22Rv1 (cell line): Measurements from ENCODE around the gene PXMP4.

Experiments used
- H3K27ac ChIP-seq: fragments of 450-650 bp; 2 replicates; pipeline ENCODE4 v1.5.1; 2017
- ZFX ChIP-seq: fragments of 450-650 bp; IDR thresholded peaks from 2 replicates; pipeline ENCODE4 v1.6.1; 2017; ENCODE audit warnings: antibody characterized with exemption, borderline replicate concordance
- TF ChIP-seq, protein P1 (sequence below): fragments of 450-650 bp; IDR thresholded peaks from 2 replicates; pipeline ENCODE4 v1.5.1; 2017; ENCODE audit warnings: mild to moderate bottlenecking

PXMP4 gene

GRCh38 chr20:33658510-33658909 lies 61.6 kb downstream of the PXMP4 start:
- TF ChIP-seq, protein P1, sequence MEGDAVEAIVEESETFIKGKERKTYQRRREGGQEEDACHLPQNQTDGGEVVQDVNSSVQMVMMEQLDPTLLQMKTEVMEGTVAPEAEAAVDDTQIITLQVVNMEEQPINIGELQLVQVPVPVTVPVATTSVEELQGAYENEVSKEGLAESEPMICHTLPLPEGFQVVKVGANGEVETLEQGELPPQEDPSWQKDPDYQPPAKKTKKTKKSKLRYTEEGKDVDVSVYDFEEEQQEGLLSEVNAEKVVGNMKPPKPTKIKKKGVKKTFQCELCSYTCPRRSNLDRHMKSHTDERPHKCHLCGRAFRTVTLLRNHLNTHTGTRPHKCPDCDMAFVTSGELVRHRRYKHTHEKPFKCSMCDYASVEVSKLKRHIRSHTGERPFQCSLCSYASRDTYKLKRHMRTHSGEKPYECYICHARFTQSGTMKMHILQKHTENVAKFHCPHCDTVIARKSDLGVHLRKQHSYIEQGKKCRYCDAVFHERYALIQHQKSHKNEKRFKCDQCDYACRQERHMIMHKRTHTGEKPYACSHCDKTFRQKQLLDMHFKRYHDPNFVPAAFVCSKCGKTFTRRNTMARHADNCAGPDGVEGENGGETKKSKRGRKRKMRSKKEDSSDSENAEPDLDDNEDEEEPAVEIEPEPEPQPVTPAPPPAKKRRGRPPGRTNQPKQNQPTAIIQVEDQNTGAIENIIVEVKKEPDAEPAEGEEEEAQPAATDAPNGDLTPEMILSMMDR, result no peak
- TF ChIP-seq ZFX, result no peak
- H3K27ac ChIP-seq, result no peak overlapping the region

DNA sequence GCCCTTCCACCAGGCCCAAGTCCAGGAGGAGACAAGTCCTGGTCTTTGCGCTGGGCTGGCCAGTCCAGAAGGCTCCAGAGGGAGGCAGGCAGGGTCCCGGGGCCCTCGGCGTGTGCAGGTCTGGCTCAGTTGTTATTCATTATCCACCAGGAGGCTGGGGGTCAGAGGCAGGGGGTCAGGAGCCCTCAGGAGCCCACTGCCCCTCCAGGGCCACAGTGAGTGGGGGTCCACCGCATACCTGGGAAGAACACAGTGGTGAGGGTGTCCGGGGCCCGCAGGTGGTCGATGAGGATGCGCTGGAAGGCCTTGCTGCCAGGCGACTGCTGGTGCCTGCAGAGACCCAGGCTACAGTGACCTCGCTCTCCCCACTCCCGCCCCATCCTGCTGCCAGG lies 62.4 kb downstream of the PXMP4 start:
- no peak overlapping the region for H3K27ac ChIP-seq
- no peak for TF ChIP-seq ZFX
- TF ChIP-seq, protein P1, result no peak

DNA sequence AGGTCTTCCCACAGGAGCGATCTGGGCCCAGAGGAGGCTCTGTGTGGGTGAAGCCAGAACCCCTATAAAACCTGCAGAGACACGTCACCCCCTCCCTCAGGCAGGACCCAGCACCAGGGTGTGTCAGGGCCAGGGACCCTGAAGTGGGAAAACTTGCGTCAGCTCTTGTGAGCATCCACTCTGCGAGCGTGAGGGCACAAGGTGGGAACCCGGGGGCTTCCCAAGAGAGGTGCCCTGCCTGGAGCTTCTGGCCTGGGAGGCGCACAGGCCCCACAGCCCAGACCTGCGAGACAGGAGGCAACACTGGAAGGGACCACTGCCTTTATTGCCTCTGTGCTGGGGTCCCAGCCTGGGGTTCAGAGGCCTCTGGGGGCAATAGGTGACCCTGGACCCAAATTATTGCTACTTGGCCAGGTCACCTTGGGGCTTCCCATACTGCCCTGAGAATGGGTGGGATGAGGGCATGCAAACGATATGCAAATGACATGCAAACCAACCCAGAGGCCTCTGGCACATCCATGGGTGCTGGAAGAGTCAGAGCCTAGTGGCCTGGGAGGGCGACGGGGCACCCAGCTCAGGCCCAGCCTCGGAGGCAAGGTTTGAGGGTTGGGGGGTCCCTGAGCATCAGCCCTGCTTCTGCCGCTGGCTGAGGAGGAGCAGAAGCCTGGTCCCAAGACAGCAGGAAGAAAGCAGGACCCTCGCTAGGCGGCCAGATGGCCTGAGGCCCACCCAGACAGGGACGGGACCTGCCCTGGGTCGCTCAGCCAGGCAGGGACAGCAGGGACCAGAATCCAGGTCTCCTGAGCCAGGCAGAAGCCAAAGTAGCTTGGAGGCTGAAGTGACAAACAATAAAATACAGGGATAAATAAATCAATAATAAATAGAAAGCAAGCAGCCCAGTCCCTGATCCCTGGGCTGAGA lies 63.1 kb downstream of the PXMP4 start:
- H3K27ac ChIP-seq, result no peak overlapping the region
- no peak for TF ChIP-seq ZFX
- TF ChIP-seq, protein P1, result no peak

DNA sequence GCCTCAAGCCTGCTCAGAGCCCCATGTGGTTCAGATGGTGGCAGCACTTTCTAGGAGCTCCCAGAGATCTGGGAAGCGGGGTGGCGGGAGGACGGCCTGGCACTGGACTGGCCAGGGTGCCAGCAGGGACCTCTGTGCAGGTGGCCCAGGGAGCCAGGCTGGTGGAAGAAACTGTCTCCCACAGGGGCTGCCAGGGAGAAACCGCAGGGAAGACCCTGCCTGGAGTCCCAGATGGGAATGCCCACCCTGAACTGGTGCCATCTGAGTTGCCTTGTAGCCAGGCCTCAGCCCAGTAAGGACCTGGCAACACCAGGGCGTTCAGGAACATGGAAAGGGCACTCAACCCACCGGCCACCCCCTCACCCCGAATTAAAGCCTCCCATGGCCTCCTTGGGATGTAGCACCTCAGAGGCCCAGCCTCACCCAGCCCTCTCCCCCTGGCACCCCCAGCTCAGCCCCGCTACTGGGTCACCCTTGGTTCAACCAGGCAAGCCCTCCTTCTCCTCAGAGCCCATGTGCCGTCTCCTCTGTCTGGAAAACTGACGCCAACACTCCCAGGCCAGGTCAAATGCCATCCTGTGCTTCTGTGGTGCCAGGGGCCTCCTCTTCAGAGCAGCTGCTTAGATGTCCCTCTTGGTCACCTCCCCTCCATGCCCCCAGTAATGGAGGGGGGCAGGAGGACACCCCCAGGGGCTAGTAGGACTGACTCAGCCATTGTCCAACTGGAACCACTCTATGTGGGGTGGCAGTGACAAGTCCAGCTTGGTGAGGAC lies 63.9 kb downstream of the PXMP4 start:
- no peak for TF ChIP-seq ZFX
- TF ChIP-seq, protein P1, result no peak
- H3K27ac ChIP-seq, result no peak overlapping the region

DNA sequence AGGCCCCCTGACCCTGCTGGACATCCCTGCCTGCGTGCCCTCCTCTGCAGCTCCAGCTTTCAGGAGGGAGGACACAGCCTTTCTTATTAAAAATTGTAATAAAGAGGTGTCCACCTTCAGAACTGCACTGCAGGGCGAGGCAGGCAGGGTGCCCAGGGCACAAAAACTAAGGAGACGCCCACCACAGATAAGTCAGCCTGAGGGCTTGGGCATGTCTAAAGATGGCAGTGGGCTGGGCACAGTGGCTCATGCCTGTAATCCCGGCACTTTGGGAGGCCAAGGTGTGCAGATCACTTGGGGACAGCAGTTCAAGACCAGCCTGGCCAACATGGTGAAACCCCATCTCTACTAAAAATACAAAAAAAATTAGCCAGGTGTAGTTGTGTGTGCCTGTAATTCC lies 64.9 kb downstream of the PXMP4 start:
- no peak for TF ChIP-seq ZFX
- TF ChIP-seq, protein P1, result no peak
- peak overlapping the region; percentile 90; the same call in 1 of the 2 replicates for H3K27ac ChIP-seq

DNA sequence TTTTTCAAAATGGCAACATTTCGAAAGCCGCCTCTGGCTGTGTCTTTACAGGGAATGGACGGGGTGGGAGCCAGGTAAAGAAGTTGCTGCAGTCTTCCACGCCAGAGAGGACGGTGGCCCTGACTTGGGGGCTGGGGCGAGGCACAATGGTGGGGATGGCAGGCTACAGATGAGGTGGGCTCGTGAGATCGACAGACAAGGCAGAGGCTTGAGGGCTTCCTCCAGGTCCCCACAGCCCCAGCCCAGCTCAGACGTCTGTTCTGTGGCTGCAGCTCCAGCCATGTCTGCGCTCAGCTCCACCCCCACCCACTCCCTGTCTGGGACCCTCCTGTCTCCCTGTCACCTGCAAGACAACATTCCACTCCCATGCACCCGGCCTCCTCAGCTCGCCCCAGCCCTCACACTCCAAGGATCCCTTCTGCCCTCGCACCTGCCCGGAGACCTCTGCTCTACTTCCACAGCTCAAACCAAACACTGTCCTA lies 65.4 kb downstream of the PXMP4 start:
- peak overlapping the region; percentile 90 for H3K27ac ChIP-seq
- no peak for TF ChIP-seq ZFX
- TF ChIP-seq, protein P1, result no peak
